ENCODE measurements around the gene CDC6.

DNA sequence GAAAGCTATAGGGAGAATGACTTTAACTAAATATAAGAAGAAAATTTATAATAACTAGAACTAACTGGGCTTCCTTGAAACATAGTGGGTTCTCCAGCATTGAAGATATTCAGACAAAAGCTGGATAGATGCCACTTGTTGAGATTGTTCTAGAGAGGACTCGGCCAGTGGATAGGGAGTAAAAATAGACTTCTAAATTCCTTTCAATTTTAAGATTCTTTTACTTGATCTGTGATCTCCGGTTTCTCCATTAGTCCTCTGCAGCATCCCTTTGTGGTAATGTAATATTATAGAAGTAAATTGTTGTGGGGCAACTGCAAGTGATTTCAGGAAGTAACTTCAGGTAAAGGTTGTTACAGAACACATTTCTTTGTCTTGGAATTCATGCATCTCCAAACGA is 11.0 kb downstream of the CDC6 start:
- TF ChIP-seq CTCF (IDR thresholded peaks at IDR 0.05) (no peak), POLR2A (IDR thresholded peaks at IDR 0.05) (no peak), POLR2AphosphoS5 (IDR thresholded peaks at IDR 0.05) (no peak)

Measured in breast epithelium (tissue), 3 donors.